Left ventricle myocardium inferior (tissue), 1 donor: Measurements from ENCODE around the gene RNF126. TPM values are rescaled to one million over a fixed set of nuclear protein-coding genes. Genes with fewer than 3 reads are reported as not detected.
"Not testable (repeated sequence)": the region's sequence is repeated elsewhere in the genome, so short reads cannot be mapped to it uniquely, and the experiment has no call there.

ENCODE experiments used
- DNase-seq: peaks from one replicate; pipeline ENCODE4 v3.0.0-alpha.2; 2020
- H3K27ac ChIP-seq: fragments of 200-600 bp; replicated peaks from 2 replicates; pipeline ENCODE4 v1.8.0; 2021
- H3K27me3 ChIP-seq: fragments of 200-600 bp; 2 replicates; pipeline ENCODE4 v1.8.0; 2021; ENCODE audit warnings: low read depth
- H3K36me3 ChIP-seq: fragments of 200-600 bp; 2 replicates; pipeline ENCODE4 v1.8.0; 2021
- H3K4me1 ChIP-seq: fragments of 200-600 bp; 2 replicates; pipeline ENCODE4 v1.8.0; 2021
- H3K4me3 ChIP-seq: fragments of 200-600 bp; 2 replicates; pipeline ENCODE4 v1.8.0; 2021; ENCODE audit warnings: mild to moderate bottlenecking, moderate library complexity
- H3K9me3 ChIP-seq: fragments of 200-600 bp; replicated peaks from 2 replicates; pipeline ENCODE4 v1.8.0; 2021
- intact Hi-C: fragments of 100-400 bp; cut with micrococcal nuclease; formaldehyde crosslinking; loops from one replicate; pipeline ENCODE4 v1.11.0; 2022
- total RNA-seq: library from RNA; stranded (reverse); fragmentation: NEBNext Ultra II Directional; extraction: Animal tissue kit (Norgen Biotek cat#: 25700); gene quantifications from one replicate; pipeline ENCODE4 v1.2.1, GENCODE V29; 2021
- TF ChIP-seq, protein P1 (sequence below): fragments of 200-600 bp; IDR thresholded peaks from 2 replicates; pipeline ENCODE4 v1.8.0; 2021; ENCODE audit warnings: antibody characterized with exemption, mild to moderate bottlenecking, borderline replicate concordance
- donor health status: DM: no; HTN: yes; CAD: no; lungs with severe emphysema.

The RNF126 gene
- total RNA-seq, 1 donor from 2014 or later, result 25.5 TPM

DNA sequence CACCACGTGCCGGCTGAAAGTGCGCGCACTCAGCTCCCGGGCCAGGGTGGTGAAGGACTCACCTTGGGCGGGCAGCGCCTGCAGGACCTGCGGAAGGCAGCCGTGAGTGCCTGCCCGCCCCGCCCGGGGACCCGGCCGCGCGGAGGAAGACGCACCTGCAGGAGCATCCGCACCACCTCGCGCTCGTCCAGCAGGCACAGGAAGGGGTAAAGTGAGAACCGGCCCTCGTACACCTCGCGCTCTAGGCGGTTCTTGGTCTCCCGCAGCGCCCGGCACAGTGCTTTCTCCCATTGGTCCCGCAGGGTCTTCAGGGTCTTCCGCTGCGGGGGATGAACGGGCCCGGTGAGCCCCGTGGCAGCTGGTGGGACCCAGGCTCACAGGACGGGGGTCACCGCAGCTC, 40.3 kb downstream of the RNF126 start:
- Histone ChIP-seq H3K9me3 (no peaks in the 10 kb centered on the region), H3K36me3 (peaks cover 87% of the 10 kb centered on the region), H3K27me3 (no peaks in the 10 kb centered on the region), H3K27ac (no peak overlapping the region), H3K4me1 (no peaks in the 10 kb centered on the region), H3K4me3 (no peak overlapping the region)
- intact Hi-C loops, result no loop called here
- no peak for DNase-seq
- TF ChIP-seq, protein P1, sequence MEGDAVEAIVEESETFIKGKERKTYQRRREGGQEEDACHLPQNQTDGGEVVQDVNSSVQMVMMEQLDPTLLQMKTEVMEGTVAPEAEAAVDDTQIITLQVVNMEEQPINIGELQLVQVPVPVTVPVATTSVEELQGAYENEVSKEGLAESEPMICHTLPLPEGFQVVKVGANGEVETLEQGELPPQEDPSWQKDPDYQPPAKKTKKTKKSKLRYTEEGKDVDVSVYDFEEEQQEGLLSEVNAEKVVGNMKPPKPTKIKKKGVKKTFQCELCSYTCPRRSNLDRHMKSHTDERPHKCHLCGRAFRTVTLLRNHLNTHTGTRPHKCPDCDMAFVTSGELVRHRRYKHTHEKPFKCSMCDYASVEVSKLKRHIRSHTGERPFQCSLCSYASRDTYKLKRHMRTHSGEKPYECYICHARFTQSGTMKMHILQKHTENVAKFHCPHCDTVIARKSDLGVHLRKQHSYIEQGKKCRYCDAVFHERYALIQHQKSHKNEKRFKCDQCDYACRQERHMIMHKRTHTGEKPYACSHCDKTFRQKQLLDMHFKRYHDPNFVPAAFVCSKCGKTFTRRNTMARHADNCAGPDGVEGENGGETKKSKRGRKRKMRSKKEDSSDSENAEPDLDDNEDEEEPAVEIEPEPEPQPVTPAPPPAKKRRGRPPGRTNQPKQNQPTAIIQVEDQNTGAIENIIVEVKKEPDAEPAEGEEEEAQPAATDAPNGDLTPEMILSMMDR, result no peak

- intact Hi-C loops, result no loop called here
- Histone ChIP-seq H3K4me1 (no peaks in the 10 kb centered on the region), H3K36me3 (peaks cover 91% of the 10 kb centered on the region), H3K4me3 (no peak overlapping the region), H3K27ac (no peak overlapping the region), H3K27me3 (peaks cover 4% of the 10 kb centered on the region), H3K9me3 (no peaks in the 10 kb centered on the region)
- TF ChIP-seq, protein P1, result no peak
- DNase-seq, result no peak
Observed at GRCh38 chr19:621819-622218, 41.2 kb downstream of the RNF126 start.

- H3K27me3 ChIP-seq, DNase-seq, H3K27ac ChIP-seq, H3K4me3 ChIP-seq, H3K9me3 ChIP-seq, H3K4me1 ChIP-seq, intact Hi-C loops: not testable (repeated sequence)
- H3K36me3 ChIP-seq, result peaks cover 90% of the 10 kb centered on the region
Observed at GRCh38 chr19:621191-621590, 41.8 kb downstream of the RNF126 start.

DNA sequence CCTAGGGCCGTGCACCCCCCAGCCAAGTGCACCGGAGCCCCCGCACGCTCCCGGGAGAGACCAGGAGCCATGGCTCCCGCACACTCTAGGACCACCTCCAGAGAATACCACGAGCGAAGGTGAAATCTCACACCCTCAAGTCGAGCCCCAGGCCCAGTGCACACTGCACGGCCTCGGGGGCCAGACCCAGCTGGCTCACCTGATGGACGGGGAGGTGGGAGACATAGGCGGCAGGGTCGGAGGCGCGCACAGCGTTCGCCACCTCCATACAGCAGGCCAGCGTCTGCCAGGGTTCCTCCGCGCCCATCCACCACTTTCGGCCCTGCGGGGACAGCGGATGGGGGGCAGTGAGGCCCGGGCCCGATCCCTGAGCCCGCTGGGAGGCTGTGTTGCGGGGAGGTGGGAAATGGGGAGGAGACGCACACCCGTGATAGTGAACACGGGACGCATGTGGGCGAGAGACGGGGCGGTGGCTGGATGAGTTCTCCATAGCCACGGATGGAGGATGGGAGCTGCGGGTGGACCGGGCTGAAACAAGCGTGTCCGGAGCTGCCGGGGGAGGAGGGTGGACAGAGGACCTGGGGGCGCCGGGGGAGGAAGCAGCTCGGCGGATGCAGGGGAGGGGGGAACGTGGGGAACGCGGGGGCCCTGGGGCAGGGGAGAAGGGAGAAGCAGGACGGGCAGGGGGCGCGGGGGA, 42.7 kb downstream of the RNF126 start:
- intact Hi-C loops, result no loop called here
- Histone ChIP-seq H3K4me3 (no peak overlapping the region), H3K4me1 (peaks cover 2% of the 10 kb centered on the region), H3K36me3 (peaks cover 81% of the 10 kb centered on the region), H3K27me3 (peaks cover 14% of the 10 kb centered on the region), H3K9me3 (no peaks in the 10 kb centered on the region), H3K27ac (no peak overlapping the region)
- no peak for DNase-seq
- TF ChIP-seq, protein P1, result no peak

DNA sequence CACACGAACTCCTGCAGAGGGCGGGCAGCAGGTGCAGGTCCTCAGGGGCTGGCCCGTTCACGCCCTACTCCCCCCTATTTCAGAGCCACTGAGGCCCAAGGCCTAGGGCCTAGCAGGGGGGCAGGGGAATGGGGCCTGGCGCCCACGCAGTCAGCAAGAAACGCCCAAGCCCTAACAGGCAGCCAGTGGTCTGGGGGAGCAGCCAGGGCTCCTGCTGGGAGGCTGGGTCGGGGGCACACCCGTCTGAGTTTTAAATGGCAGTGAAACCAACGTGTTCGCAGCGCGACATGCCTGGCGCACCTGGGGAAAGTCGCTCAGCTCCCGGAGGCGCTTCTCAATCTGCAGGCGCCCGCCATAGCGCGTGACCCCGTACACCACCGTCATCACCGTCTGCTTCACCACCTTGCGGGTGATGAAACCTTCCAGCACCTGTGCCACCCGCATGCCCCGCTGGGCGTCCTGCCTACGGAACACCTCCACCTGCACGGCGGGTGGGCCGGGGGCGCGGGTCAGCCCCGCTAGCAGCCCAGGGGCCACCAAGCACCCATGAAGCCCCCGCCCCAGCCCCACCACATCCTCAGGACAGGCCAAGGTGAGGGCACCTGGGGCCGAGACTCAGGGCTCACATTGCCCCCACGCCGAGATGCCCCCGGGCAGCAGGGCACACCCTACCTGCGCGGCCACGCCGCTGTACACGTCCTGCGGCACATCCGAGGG, 43.6 kb downstream of the RNF126 start:
- Histone ChIP-seq H3K36me3 (peaks cover 73% of the 10 kb centered on the region), H3K4me3 (no peak overlapping the region), H3K4me1 (peaks cover 2% of the 10 kb centered on the region), H3K27me3 (peaks cover 20% of the 10 kb centered on the region), H3K9me3 (no peaks in the 10 kb centered on the region), H3K27ac (no peak overlapping the region)
- TF ChIP-seq, protein P1, result no peak
- no peak for DNase-seq
- intact Hi-C loops, result no loop called here

DNA sequence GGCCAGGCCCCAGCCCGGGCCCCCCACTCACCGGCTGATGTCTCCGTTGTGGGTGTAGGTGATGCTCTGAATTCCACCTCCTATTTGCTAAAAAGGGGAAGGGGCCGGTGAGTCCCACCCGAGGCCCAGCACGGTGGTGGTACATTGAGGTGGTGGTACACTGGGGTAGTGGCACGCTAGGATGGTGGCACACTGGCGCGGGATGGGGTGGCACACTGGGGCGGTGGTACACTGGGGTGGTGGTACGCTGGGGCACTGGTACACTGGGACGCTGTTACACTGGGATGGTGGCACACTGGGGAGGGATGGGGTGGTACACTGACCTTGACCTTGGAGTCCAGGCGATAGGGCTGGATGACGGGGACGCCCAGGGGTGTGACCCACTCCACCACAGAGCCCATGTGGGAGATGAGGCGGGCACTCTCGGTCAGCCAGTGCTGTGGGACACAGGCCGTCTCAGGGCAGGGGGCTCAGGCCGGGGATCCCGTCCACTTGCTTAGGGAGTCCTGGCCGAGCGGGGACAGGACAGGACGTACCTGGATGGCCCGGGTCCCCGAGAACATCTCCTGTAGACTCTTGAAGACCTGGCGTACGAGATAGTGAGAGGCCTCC, 44.2 kb downstream of the RNF126 start:
- Histone ChIP-seq H3K4me1 (peaks cover 2% of the 10 kb centered on the region), H3K27me3 (peaks cover 20% of the 10 kb centered on the region), H3K4me3 (no peak overlapping the region), H3K36me3 (peaks cover 68% of the 10 kb centered on the region), H3K9me3 (no peaks in the 10 kb centered on the region), H3K27ac (no peak overlapping the region)
- intact Hi-C loops, result no loop called here
- DNase-seq, result no peak
- TF ChIP-seq, protein P1, result no peak
